Upper lobe of right lung (tissue), 1 donor: ENCODE measurements around the gene EXOC6. TPM values are rescaled to one million over a fixed set of nuclear protein-coding genes. Genes with fewer than 3 reads are reported as not detected.

Experiments used
- ATAC-seq: fragments of 200-7000 bp; cut with Tn5 transposase; one replicate; pipeline ENCODE4 v1.9.1; 2020; ENCODE audit warnings: mild to moderate bottlenecking, moderate library complexity
- DNase-seq: peaks from one replicate; pipeline ENCODE4 v3.0.0-alpha.2; 2020
- H3K27ac ChIP-seq: fragments of 200-600 bp; one replicate; pipeline ENCODE4 v1.8.0; 2022
- H3K27me3 ChIP-seq: fragments of 200-600 bp; one replicate; pipeline ENCODE4 v1.8.0; 2022; ENCODE audit warnings: mild to moderate bottlenecking
- H3K36me3 ChIP-seq: fragments of 200-600 bp; one replicate; pipeline ENCODE4 v1.8.0; 2022
- H3K4me1 ChIP-seq: fragments of 200-600 bp; one replicate; pipeline ENCODE4 v1.8.0; 2022
- H3K4me3 ChIP-seq: fragments of 200-600 bp; one replicate; pipeline ENCODE4 v1.8.0; 2022; ENCODE audit warnings: mild to moderate bottlenecking
- H3K9me3 ChIP-seq: fragments of 200-600 bp; one replicate; pipeline ENCODE4 v1.8.0; 2022
- CTCF ChIP-seq: fragments of 200-600 bp; IDR thresholded peaks from one replicate; pipeline ENCODE4 v1.8.0; 2022; ENCODE audit warnings: antibody characterized with exemption
- intact Hi-C: fragments of 100-400 bp; cut with DNase I; formaldehyde crosslinking; loops from one replicate; pipeline ENCODE4 v1.11.0; 2022
- total RNA-seq: library from RNA; stranded (reverse); fragmentation: NEBNext Ultra II Directional; extraction: Animal tissue kit (Norgen Biotek cat#: 25700); gene quantifications from one replicate; pipeline ENCODE4 v1.2.1, GENCODE V29; 2021
- donor health status: DM: no; HTN: yes; CAD: no; lungs with severe emphysema.

The EXOC6 gene
- total RNA-seq, 1 donor from 2014 or later: 24.9 TPM

DNA sequence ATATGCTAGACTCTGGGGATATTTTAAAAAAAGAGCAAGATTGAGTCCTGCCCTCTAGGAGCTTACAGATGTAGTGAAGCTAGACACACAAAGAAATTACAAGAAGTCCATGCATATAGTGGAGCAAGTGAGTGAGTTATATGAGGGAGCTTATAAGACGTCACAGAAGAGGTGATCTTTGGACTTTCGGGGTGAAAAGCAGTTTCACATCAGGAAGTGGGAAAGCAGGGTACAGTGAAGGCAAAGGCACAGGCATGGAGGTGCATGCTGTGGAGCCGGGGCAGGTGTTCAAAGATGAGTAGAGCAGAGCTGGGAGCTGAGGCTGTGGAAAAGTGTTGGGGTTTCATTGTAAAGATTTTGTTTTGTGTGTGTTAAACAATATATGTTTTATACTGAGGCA, 38.5 kb upstream of the EXOC6 start:
- Histone ChIP-seq H3K27me3 (no peaks in the 10 kb centered on the region), H3K4me1 (no peaks in the 10 kb centered on the region), H3K36me3 (no peaks in the 10 kb centered on the region), H3K9me3 (no peaks in the 10 kb centered on the region), H3K27ac (no peak overlapping the region), H3K4me3 (no peak overlapping the region)
- intact Hi-C loops: no loop called here
- TF ChIP-seq CTCF: no peak
- no peak for ATAC-seq
- no peak for DNase-seq

- no peaks in the 10 kb centered on the region for H3K4me1 ChIP-seq
- H3K9me3 ChIP-seq: no peaks in the 10 kb centered on the region
- no peaks in the 10 kb centered on the region for H3K27me3 ChIP-seq
- intact Hi-C loops: no loop called here
- DNase-seq (no peak), ATAC-seq (no peak)
- no peak overlapping the region for H3K27ac ChIP-seq
- no peak for TF ChIP-seq CTCF
- H3K4me3 ChIP-seq: no peak overlapping the region
- no peaks in the 10 kb centered on the region for H3K36me3 ChIP-seq
Measured at GRCh38 chr10:92810934-92811532, 37.3 kb upstream of the EXOC6 start.

- intact Hi-C loops: no loop called here
- H3K9me3 ChIP-seq: no peaks in the 10 kb centered on the region
Measured at GRCh38 chr10:92811986-92812385, 36.3 kb upstream of the EXOC6 start.

GRCh38 chr10:92813979-92814378, 34.3 kb upstream of the EXOC6 start:
- ATAC-seq (no peak), DNase-seq (no peak)
- Histone ChIP-seq H3K9me3 (no peaks in the 10 kb centered on the region), H3K4me1 (no peaks in the 10 kb centered on the region), H3K27ac (no peak overlapping the region), H3K4me3 (no peak overlapping the region), H3K27me3 (no peaks in the 10 kb centered on the region), H3K36me3 (no peaks in the 10 kb centered on the region)
- TF ChIP-seq CTCF: no peak
- intact Hi-C loops: no loop called here

More at GRCh38 chr10:92811986-92812385, 36.3 kb upstream of the EXOC6 start:
- ATAC-seq: no peak
- no peak for TF ChIP-seq CTCF
- Histone ChIP-seq H3K4me3 (no peak overlapping the region), H3K27me3 (no peaks in the 10 kb centered on the region), H3K27ac (no peak overlapping the region), H3K36me3 (no peaks in the 10 kb centered on the region), H3K4me1 (no peaks in the 10 kb centered on the region)
- DNase-seq: no peak

- no peaks in the 10 kb centered on the region for H3K27me3 ChIP-seq
- intact Hi-C loops: no loop called here
- ATAC-seq: no peak
Measured at GRCh38 chr10:92814790-92815189, 33.5 kb upstream of the EXOC6 start.

More at GRCh38 chr10:92814790-92815189, 33.5 kb upstream of the EXOC6 start:
- TF ChIP-seq CTCF: no peak
- Histone ChIP-seq H3K4me1 (no peaks in the 10 kb centered on the region), H3K36me3 (no peaks in the 10 kb centered on the region), H3K4me3 (no peak overlapping the region), H3K27ac (no peak overlapping the region), H3K9me3 (no peaks in the 10 kb centered on the region)
- no peak for DNase-seq
